Fibroblast of lung (primary cell): ENCODE data around the gene GM2A. TPM values are rescaled to one million over a fixed set of nuclear protein-coding genes. Genes with fewer than 3 reads are reported as not detected.

Experiments used
- DNase-seq, 2 donors: peaks; one replicate each; pipeline versions ENCODE4 v3.0.0 to v3.0.0-alpha.2; 2010; ENCODE audit warnings: low read depth in 2 of 2
- H2AFZ ChIP-seq: 2 replicates; pipeline ENCODE4 v1.5.1; 2012; ENCODE audit warnings: low read length, control low read depth, inconsistent platforms
- H3K27ac ChIP-seq: 2 replicates; pipeline ENCODE4 v1.5.1; 2011; ENCODE audit warnings: low read length, control low read depth; ENCODE audit not compliant: insufficient read depth
- H3K27me3 ChIP-seq: 2 replicates; pipeline ENCODE4 v1.5.1; 2011; ENCODE audit warnings: mild to moderate bottlenecking, low read length; ENCODE audit not compliant: control insufficient read depth, insufficient read depth
- H3K36me3 ChIP-seq: 2 replicates; pipeline ENCODE4 v1.5.1; 2011; ENCODE audit warnings: low read length; ENCODE audit not compliant: control insufficient read depth, insufficient read depth
- H3K4me1 ChIP-seq: 2 replicates; pipeline ENCODE4 v1.5.1; 2011; ENCODE audit warnings: low read length; ENCODE audit not compliant: control insufficient read depth, insufficient read depth; ENCODE audit errors: extremely low read depth
- H3K4me2 ChIP-seq: 2 replicates; pipeline ENCODE4 v1.5.1; 2011; ENCODE audit warnings: low read length, control low read depth; ENCODE audit not compliant: insufficient read depth; ENCODE audit errors: extremely low read depth
- H3K4me3 ChIP-seq, 4 experiments: fragments of 200-600 bp in 1 of 4; sonication (generic) in 1 of 4; replicated peaks in 1 of 4; 2 replicates each; pipeline ENCODE4 v1.5.1; 2011 to 2016; ENCODE audit warnings: low read length in 4 of 4, low read depth in 3 of 4, mild to moderate bottlenecking in 3 of 4, control low read depth in 2 of 4, inconsistent platforms in 1 of 4, mixed read lengths in 1 of 4; ENCODE audit not compliant: insufficient read depth in 1 of 4; ENCODE audit errors: control extremely low read depth in 1 of 4
- H3K79me2 ChIP-seq: 2 replicates; pipeline ENCODE4 v1.5.1; 2012; ENCODE audit warnings: mild to moderate bottlenecking, low read length, inconsistent platforms; ENCODE audit not compliant: control insufficient read depth, insufficient read depth
- H3K9ac ChIP-seq: 2 replicates; pipeline ENCODE4 v1.5.1; 2011; ENCODE audit warnings: mild to moderate bottlenecking, low read length, control low read depth; ENCODE audit not compliant: insufficient read depth
- H3K9me3 ChIP-seq: 2 replicates; pipeline ENCODE4 v1.5.1; 2012; ENCODE audit warnings: low read depth, low read length; ENCODE audit not compliant: control insufficient read depth, insufficient read depth
- H4K20me1 ChIP-seq: 2 replicates; pipeline ENCODE4 v1.5.1; 2011; ENCODE audit warnings: low read length; ENCODE audit not compliant: control insufficient read depth, insufficient read depth; ENCODE audit errors: extremely low read depth
- CTCF ChIP-seq, 2 donors: IDR thresholded peaks in 1 of 2; conservative IDR thresholded peaks in 1 of 2; 1 replicate in 1 of 2; 2 replicates in 1 of 2; pipeline ENCODE4 v1.5.1; 2011 to 2012; ENCODE audit warnings: low read length in 2 of 2, control low read depth in 1 of 2, inconsistent platforms in 1 of 2, low read depth in 1 of 2, mild to moderate bottlenecking in 1 of 2
- EZH2 ChIP-seq: IDR thresholded peaks from 2 replicates; pipeline ENCODE4 v1.5.1; 2012; ENCODE audit warnings: low read length, control low read depth, mild to moderate bottlenecking; ENCODE audit errors: missing control alignments
- polyA plus RNA-seq, 2 donors: library from polyadenylated mRNA; depleted of rRNA in 1 of 2; stranded (reverse) in 1 of 2; unstranded in 1 of 2; fragments of >200 nt; gene quantifications; 2 replicates each; pipeline ENCODE4 v1.2.1, GENCODE V29; 2011 to 2012; ENCODE audit warnings: missing spikeins in 1 of 2
- total RNA-seq: library from RNA; depleted of rRNA; stranded (reverse); fragments of >200 nt; gene quantifications from 2 replicates; pipeline ENCODE4 v1.2.1, GENCODE V29; 2014

GM2A gene
- total and polyA plus RNA-seq, 2 donors (not counting 1 experiment from before 2014, with no cell fraction given), result 11.9 to 28.2 TPM

- H3K79me2 ChIP-seq, result no peaks in the 10 kb centered on the region
- H3K9ac ChIP-seq, result no peak overlapping the region
- no peak overlapping the region for H2AFZ ChIP-seq
- H3K4me2 ChIP-seq, result no peak overlapping the region
- no peak overlapping the region for H3K4me3 ChIP-seq
- no peaks in the 10 kb centered on the region for H3K27me3 ChIP-seq
- no peaks in the 10 kb centered on the region for H4K20me1 ChIP-seq
- H3K27ac ChIP-seq, result no peak overlapping the region
- H3K9me3 ChIP-seq, result no peaks in the 10 kb centered on the region
- no peak for TF ChIP-seq CTCF (conservative IDR thresholded peaks at IDR 0.05 in 1 of 2, IDR thresholded peaks at IDR 0.05 in 1 of 2; ENCODE audit: low read depth in 1 of 2, low read length in 2 of 2)
- no peak for TF ChIP-seq EZH2
- H3K4me1 ChIP-seq, result no peaks in the 10 kb centered on the region
- H3K36me3 ChIP-seq, result no peaks in the 10 kb centered on the region
- no peak for DNase-seq
These were observed 5.8 kb downstream of the GM2A start for GRCh38 chr5:151258816-151259215.

- no peak overlapping the region for H3K4me2 ChIP-seq
- H3K4me1 ChIP-seq, result peaks cover 3% of the 10 kb centered on the region
- H3K79me2 ChIP-seq, result no peaks in the 10 kb centered on the region
- no peak overlapping the region for H2AFZ ChIP-seq
- no peaks in the 10 kb centered on the region for H3K27me3 ChIP-seq
- H3K36me3 ChIP-seq, result no peaks in the 10 kb centered on the region
- H3K9ac ChIP-seq, result no peak overlapping the region
- DNase-seq, result no peak
- no peaks in the 10 kb centered on the region for H3K9me3 ChIP-seq
- TF ChIP-seq CTCF (conservative IDR thresholded peaks at IDR 0.05 in 1 of 2, IDR thresholded peaks at IDR 0.05 in 1 of 2; ENCODE audit: low read depth in 1 of 2, low read length in 2 of 2), result no peak
- TF ChIP-seq EZH2, result no peak
- no peak overlapping the region for H3K4me3 ChIP-seq
- no peaks in the 10 kb centered on the region for H4K20me1 ChIP-seq
- H3K27ac ChIP-seq, result no peak overlapping the region
These were observed 6.9 kb downstream of the GM2A start for GRCh38 chr5:151259931-151260330.

- H3K27ac ChIP-seq, result no peak overlapping the region
- no peak overlapping the region for H2AFZ ChIP-seq
- H3K4me3 ChIP-seq, result no peak overlapping the region
- no peak for DNase-seq
- peaks cover 4% of the 10 kb centered on the region for H3K36me3 ChIP-seq
- TF ChIP-seq EZH2 (no peak), CTCF (conservative IDR thresholded peaks at IDR 0.05 in 1 of 2, IDR thresholded peaks at IDR 0.05 in 1 of 2; ENCODE audit: low read depth in 1 of 2, low read length in 2 of 2) (no peak)
- H3K27me3 ChIP-seq, result no peaks in the 10 kb centered on the region
- no peak overlapping the region for H3K9ac ChIP-seq
- H3K79me2 ChIP-seq, result no peaks in the 10 kb centered on the region
- peaks cover 3% of the 10 kb centered on the region for H3K4me1 ChIP-seq
- H3K4me2 ChIP-seq, result no peak overlapping the region
- no peaks in the 10 kb centered on the region for H3K9me3 ChIP-seq
- H4K20me1 ChIP-seq, result no peaks in the 10 kb centered on the region
These were observed 9.5 kb downstream of the GM2A start for GRCh38 chr5:151262532-151262931.
